HG02943 (cell line): ENCODE data around the gene DNER.
"Not testable (repeated sequence)": the region's sequence is repeated elsewhere in the genome, so short reads cannot be mapped to it uniquely, and the experiment has no call there.

Source experiments
- ATAC-seq: cut with Tn5 transposase; IDR thresholded peaks from one replicate; pipeline ENCODE4 v1.9.1; 2021; ENCODE audit warnings: mild to moderate bottlenecking, low read depth, moderate library complexity; ENCODE audit not compliant: unreplicated experiment

DNER gene

DNA sequence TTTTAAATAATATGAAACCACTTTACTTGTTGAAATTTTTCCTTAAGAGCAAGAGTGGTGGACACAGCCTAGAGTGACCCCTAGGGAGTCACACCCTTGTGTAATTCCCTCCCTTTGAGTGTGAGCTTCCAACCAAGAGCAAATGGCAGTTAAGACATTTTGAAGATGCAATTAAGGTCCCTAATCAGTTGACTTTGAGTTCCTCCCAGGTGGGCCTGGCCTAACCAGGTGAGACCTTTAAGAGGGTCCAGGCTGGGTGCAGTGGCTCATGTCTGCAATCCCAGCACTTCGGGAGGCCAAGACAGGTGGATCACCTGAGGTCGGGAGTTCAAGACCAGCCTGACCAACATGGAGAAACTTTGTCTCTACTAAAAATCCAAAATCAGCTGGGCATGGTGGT lies 299.7 kb downstream of the DNER start:
- no peak for ATAC-seq

DNA sequence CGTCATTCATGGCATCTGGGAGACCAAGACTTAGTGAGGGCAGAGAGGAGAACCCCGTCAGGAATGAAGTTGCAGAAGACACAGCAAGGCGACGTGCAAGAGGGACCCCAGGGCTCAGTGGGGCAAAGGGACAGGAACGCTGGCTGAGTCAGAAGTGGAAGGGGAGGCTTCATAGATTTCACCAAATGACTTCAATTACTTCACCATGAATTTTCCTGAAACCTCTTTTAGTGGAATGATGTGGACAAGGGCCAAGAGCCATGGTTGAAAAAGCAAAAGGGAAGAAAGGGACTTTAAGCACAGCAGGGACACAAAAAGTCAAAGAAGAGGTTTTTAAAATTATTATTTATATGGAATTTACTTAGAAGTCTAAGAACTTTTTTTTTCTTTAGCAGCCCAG lies 301.7 kb downstream of the DNER start:
- ATAC-seq, result no peak

DNA sequence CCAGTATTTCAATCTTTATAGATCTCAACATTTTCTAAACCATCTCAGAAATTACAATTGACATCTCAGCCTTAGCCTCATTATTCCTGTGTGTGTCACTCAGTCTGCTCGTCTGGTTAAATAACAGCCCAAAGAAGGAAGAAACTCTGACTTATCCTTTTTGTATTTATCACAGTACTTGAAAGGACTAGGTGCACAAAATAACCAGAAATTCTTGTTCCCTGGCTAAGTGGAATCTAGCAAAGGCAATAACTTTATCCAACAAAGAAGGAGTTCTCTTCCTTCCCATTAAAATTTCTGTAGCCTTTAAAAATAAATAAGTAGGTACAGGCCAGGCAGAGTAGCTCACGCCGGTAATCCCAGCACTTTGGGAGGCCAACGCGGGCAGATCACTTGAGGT lies 303.4 kb downstream of the DNER start:
- ATAC-seq, result no peak

DNA sequence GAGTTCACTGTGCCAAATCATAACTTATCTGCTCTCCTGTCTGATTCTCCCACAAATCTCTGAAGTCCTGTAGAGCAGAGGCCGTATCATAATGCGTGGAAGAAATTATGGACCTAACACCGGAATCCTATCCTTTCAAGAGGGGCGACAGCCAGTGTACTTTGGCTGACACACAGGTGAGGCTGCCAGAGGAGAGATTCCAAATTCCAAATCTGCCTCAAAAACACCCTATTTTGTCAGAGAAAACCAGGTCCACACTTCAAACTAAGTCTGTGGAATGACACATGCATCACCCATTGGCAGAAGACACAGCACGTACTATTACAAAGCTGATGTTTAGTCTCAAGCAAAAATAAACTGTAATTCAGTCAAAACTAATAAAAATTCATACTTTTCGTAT lies 304.1 kb downstream of the DNER start:
- no peak for ATAC-seq

DNA sequence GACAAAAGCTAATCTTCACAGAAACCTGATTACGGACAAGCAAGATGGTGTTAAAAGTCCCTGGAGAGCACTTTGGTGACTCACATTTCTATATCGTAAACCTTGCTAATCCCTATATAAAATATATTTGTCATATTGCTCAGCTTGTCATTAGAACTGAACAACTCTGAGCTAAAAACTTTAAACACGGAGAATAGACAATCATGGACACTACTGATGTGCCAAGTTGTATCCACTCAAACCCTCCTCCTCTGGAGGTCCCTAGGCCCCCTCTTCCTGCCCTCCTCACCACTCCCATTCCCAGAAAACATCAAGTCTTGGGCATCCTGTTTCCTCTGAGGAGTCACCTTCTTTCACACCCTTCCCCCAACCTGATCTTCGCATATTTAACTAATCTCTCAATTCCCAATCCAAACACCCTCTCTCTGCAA lies 304.6 kb downstream of the DNER start:
- ATAC-seq, result no peak

DNA sequence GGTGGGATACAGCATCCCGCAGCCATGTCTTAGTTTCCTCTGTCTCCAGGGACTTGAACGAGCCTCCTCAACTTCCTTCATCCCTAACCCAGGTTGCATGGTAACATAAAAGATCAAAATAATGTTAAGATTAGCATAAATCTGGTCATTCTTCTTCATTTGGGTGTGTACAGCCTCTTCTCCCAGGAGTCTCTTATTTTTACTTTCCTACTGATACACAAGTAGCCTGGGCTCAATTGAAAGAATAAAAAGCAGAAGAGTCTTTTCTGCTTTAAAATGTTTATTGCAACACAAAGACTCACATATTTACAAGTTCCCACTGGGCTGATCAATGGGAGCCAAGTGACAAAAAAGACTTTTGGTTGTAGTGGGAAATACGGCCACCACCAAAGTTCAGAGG lies 305.4 kb downstream of the DNER start:
- no peak for ATAC-seq

DNA sequence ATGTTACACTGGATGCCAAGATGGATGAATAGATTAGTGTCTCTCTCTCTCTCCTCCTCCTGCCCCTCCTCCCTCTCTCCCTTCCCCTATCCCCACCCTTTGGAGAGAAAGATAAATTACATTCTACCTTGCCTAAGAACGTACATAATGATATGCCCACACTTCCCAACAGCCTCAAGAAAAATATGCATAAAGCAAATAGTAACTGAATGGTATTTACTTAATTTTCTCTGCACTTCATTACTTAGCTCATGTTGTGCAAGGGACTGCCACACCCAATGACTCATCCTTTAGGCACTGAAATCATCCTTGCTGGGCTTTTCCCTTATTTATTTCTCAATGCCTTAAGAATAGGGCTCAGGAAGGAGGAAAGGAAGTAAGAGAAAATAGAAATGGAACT lies 306.0 kb downstream of the DNER start:
- ATAC-seq, result no peak

DNA sequence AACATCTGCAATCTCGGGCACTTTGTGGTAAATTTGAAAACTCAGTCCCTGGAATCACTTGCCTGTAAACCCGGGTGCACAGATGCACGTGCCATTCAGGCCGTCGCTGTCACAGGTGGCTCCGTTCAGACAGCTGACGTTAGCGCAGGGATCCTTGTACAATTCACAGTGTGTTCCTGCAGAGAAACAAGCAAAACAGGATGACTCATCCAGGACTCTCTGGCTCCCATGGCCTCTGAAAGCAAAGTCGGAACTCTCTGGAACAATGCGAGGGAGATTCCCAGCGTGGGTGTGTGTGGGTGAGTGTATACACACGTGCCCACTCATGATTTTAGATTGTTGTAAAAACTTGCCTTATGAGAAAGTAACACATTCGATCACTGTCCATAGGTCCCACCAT lies 307.2 kb downstream of the DNER start:
- ATAC-seq, result no peak

DNA sequence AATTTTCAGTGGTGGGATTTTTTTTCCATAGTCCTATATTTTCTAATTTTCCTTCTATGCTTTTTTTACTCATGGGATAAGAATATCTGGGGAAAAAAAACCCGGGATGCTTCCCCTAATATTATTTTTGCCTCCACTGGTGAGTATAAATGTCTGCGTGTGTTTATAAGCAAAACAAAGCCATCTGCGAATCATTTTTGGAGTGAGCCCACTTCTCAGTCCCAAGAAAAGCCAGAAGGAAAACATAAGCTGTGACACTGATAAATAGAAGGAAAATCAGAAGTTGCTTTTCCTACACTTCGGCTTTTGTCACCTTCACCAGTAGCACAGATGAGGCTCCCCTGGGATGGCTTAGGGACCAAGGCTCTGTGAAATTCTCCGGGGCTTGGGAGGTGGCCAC lies 308.6 kb downstream of the DNER start:
- no peak for ATAC-seq

DNA sequence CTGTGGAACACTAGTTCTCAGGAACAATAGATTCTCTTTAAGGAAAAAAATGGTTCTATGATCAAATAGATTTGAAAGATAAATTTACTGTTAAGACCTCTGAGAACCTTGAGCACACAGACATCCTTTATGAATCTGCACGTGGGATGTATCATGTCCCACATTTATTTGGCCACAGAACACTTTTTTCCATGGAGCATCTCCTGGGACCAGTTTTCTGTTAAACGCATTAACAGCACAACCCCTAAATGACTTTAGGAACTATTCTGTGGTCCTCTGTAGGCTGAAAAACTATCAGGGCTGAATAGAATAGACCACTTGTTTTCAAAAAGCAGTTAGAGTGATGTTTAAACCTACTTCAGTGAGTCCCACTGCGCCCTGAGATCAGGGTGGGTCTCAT lies 311.1 kb downstream of the DNER start:
- no peak for ATAC-seq

DNA sequence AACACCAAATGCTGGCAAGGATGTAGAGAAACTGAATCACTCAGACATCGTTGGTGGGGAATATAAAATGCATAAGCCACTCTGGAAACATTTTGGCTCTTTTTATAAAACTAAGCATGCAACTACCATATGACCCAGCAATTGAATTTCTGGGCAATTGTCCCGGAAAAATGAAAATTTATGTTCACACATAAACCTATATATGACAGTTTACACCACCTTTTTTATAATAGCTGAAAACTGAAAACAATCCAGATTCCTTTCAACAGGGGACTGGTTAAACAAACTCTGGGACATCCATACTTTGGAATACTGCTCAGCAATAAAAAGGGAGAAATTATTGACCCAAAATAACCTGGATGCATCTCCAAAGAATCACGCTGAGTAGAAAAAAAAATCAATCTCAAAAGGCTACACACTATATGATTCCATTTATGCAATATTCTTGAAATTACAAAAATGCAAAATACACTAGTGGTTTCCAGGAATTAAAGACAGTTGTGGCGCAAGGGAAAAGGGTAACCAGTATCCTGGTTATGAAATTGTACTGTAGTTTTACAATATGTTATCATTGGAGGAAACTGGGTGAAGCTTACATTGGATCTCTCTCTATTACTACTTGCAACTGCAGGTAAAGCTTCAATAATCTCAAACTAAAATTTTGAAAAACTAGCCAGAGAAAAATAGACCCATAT lies 313.0 kb downstream of the DNER start:
- ATAC-seq, result no peak

DNA sequence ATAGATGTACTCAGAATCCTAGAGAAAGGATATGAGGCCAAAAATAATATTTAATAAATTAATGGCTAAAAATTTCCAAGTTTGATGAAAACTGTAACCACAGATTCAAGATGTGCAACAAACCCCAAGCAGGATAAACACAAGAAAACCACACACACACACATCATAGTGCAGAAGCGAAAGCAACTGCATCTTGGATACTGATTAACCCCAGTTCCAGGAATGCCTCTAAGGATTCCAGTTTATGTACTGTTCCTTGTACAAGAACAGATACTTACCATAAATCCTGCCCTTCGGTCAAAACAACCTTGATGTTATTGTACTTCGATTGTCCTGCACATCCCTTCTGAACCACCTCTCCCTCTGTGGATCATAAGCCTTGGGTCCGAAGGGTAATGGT lies 320.4 kb downstream of the DNER start:
- ATAC-seq, result no peak

DNA sequence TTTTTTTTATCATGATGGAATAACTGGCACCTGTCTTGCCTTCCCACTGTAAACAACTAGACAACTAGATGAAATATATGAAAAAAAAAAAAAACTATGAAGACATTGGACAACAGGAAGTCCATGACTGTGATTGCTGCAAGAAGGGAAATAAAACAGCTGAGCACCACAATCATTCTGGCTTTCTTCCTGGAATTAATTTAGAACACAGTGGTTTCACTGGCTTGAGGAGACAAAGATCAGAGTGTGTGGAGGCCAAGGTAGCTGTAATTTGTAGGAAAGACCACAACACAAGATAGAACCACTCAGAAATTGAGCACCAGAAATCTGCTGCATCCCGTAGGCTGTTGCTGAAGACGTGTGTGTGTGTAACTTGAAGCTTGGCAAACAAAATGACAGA lies 322.2 kb downstream of the DNER start:
- ATAC-seq, result no peak

DNA sequence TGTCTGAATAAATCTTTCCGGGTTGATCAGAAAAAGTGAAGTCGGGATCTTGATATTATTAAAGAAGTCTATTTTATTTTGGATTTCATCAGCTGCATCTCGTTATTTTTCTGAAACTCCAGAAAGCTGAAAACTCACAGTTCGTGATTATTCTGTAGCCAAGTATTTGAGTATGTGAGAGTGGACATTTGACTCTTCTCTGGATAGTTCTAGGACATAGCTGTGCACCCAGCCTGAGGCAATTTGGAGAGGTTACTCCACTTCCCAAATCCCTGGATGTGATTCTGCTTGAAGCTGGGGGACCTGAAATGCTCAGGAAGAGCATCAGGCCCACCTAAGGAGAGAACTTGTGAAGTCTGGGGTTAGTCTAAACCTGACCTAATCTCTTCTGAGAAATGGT lies 325.6 kb downstream of the DNER start:
- ATAC-seq, result no peak

DNA sequence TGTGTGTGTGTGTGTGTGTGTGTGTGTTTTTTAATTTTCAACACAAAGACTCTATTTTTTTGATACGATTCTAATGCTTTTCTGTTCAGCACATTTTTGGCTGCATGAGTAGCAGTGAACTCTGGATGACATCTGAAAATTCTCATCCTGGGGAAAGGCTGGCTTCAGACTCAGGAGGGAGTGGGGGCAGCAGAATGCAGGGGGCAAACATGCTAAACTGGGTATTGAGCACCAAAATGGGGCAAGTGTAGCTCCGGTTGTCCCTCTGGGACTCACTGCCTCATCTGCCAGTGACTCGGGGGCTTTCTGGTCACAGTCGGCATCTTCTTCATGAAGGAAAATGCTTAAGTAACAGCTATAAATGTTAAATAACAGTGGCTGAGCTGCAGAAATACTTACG lies 326.5 kb downstream of the DNER start:
- ATAC-seq, result no peak

DNA sequence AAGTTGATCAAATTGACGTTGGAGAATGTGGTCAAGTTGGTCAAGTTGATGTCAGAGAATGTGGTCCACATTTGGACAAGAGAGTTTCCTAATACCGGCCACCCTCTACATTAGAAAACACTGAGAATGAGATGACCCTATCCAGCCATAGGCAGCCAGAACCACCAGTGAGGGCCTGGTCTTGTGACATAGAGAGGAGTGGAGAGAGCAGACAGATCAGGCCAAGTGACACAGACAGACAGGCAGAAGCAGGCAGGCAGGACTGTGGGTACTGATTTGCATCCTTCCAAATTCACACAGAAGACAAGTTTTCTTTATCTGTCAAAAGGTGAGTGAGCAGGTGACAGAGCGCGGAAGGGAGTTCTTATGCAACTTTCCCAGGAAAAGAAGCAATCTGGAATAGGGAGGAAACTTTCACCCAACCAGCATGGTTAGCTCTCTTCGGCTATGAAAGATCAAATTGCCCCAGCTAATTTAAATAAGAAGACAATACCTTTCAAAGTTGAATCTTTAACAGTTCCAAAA lies 334.2 kb downstream of the DNER start:
- no peak for ATAC-seq

DNA sequence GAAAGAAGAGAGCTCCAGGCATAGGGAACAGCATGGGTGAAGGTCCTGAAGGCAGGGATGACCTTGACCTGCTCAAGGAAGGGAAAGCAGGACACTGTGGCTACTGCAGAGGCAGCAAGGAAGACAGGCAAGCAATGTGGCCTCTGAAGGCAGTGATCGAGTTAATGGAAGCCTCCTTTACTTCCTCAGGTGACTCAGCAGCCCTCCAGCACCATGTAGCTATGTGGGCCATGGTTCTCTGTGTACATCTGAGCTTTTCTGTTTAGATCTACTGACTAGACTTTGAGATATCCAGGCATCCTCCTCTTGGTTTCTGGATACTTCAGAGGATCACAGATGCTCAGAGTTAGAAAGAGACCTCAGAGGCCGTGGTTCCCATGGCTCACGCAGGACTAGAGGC lies 336.0 kb downstream of the DNER start:
- no peak for ATAC-seq

DNA sequence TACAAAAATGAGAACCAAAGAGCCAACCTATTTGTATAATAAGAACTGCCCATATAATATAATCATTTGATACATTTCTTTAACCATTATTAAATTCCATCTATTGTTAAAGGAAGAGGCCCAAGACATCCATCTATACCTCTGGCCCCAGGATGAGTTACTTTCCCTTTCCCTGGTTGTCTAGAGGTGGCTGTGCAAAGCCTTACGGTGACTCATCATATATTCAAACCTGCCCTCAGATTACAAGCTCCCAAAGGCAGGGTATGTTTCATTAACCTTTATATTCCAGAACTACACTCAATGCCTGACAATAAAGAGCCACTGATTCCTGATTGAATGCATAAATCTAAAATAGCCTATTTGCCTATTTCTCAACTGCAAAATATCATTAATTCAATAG lies 337.5 kb downstream of the DNER start:
- no peak for ATAC-seq

DNA sequence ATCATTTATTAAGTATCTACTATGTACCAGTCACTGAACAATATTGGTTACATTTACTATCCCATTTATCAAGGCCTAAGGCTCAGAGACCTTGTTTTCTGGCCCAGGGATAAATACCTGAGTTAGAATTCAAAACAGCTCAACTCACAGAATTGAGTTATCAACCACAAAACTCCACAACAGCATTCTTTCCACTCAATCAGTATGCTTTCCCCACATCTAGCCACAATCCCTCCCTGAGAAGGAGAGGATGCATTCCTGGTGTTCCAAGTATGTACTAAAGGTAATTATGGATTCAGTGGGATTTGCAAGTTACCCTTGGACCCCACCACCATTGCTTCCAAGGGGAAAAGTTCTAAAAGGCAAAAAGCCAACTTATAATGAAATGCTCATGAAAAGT lies 339.1 kb downstream of the DNER start:
- no peak for ATAC-seq

DNA sequence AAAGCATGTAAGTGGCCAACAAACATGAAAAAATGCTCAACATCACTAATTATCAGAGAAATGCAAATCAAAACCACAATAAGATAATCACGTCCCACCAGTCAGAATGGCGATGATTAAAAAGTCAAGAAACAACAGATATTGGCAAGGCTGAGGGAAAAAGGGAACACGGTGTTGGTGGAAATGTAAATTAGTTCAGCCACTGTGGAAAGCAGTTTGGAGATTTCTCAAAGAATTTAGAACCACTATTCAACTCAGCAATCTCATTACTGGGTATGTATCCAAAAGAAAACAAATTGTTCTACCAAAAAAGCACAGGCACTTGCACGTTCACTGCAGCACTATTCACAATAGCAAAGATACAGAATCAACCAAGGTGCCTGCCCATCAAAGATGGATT lies 341.0 kb downstream of the DNER start:
- ATAC-seq, result not testable (repeated sequence)

DNA sequence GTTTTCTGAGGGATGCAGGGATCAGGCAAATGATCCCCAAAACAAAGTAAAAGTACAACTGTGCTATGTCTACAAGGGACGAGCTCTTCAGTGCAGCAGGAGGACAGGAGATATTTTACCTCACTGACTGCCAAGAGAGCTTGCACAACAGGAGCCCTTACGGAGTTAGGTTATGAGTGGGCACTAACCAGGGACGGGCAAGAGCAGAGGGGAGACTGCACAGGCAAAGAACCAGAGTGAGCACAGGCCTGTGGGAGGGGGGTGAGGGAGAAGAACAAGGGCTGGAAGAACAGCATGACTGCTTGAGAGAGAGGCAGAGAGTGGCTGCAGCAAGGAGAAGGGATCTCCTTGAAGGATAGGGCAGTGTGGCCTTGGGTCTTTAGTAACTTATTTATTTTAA lies 342.1 kb downstream of the DNER start:
- ATAC-seq, result no peak

DNA sequence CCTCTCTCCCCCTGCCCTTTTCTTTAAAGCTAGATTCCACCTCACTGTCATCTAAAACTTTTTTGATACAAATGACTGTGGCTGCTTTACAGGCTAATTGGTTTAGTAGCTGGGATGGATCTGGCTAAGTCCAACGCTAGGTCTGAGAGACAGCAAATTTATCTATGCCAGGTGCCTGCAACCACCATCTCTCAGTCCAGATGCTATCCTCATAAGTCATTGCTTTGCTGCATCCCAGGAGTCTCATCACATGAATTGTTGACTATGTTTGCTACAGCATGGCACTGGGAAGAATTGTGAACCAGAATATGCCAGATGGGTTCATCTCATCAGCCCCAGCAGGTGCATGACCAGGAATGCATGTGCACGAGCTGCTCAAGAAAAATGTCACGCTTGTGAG lies 343.3 kb downstream of the DNER start:
- ATAC-seq, result no peak

DNA sequence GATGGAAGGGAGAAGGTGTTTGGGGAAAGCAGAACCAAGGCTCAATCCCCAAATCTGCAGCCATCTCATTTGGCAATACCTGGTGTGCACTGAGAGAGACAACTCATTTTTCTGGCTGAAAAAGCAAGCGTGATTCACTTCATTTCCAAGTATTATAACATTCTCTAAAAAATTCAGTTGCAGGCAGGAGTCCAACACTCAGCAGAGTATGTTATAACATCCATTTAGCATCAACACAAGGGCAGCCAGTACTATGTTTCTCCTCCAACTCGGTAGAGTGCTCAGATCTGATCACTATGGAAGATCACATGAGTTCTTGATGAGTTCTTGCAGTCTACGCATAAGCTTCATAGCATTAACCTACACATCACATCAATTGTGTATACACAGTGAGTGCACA lies 343.8 kb downstream of the DNER start:
- ATAC-seq, result no peak
